GM12872 (cell line): ENCODE measurements around the gene CPEB4.

ENCODE experiments used
- TF ChIP-seq, protein P1 (sequence below): IDR thresholded peaks from 3 replicates; pipeline ENCODE4 v1.5.1; 2011; ENCODE audit warnings: low read depth, mild to moderate bottlenecking, low read length, moderate library complexity; ENCODE audit not compliant: insufficient read depth

CPEB4 gene

DNA sequence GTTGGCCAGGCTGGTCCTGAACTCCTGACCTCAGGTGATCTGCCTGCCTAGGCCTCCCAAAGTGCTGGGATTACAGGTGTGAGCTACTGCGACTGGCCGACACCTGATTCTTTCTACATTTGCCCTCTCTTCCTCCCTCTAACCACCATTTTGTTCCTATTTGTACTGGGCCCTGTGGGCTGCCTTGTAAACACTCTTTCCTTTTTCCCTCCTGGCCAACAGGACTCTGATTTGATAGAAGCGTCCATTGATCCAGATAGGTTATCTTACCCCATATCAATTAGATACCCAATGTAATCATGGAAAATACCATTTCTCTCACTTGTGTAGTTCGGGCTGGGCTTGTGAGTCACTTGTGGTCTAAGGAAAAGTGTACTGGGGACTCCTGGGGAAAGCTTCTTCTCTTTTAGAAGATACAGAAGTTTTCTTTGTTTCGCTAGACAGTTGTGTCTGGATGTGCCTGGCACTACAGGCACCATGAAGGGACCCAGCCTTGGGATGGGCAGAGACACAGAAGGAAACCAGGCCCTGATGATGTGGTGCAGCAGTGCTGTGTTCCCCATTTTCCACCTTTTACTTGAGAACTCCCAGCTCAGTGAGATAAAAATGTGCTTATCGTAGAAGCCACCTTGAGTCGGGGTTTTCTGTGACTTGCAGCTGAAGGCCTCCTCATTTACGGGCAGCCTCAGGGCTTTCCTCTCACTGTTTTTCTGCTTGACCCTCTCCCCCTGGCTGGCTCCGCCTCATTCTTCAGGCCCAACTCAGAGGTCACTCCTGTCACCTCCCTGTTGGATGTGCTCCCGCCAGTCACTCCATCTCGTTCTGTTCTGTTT lies 32.8 kb upstream of the CPEB4 start:
- TF ChIP-seq, protein P1, sequence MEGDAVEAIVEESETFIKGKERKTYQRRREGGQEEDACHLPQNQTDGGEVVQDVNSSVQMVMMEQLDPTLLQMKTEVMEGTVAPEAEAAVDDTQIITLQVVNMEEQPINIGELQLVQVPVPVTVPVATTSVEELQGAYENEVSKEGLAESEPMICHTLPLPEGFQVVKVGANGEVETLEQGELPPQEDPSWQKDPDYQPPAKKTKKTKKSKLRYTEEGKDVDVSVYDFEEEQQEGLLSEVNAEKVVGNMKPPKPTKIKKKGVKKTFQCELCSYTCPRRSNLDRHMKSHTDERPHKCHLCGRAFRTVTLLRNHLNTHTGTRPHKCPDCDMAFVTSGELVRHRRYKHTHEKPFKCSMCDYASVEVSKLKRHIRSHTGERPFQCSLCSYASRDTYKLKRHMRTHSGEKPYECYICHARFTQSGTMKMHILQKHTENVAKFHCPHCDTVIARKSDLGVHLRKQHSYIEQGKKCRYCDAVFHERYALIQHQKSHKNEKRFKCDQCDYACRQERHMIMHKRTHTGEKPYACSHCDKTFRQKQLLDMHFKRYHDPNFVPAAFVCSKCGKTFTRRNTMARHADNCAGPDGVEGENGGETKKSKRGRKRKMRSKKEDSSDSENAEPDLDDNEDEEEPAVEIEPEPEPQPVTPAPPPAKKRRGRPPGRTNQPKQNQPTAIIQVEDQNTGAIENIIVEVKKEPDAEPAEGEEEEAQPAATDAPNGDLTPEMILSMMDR, result no peak

DNA sequence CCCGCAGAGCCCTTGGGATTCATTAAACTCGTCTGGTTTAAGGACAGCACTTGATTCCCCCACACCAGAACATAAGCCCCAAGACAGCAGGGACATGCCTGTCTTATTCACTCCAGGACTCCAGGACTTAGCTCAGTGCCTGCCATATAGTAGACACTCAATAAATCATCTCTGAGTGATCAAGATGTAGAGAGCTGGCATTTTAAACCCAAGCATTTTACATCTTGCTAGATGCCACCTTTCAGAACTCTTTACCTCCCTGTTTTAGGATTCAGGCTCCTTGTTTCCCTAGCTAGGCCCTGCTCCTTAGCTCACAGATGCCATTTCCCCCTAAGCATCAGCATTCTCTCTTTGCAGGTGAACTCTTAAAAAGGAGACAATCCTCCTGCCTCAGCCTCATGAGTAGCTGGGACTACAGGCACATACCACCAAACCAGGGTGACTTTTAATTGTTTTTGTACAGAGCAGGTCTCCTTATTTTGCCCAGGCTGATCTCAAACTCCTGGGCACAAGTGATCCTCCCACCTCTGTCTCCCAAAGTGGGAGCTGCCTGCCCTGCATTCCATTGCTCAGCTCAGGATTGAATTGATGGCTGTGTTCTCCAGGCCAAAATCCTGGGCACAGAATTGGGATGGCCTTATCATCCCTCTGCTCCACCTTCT lies 32.0 kb upstream of the CPEB4 start:
- TF ChIP-seq, protein P1, result no peak

DNA sequence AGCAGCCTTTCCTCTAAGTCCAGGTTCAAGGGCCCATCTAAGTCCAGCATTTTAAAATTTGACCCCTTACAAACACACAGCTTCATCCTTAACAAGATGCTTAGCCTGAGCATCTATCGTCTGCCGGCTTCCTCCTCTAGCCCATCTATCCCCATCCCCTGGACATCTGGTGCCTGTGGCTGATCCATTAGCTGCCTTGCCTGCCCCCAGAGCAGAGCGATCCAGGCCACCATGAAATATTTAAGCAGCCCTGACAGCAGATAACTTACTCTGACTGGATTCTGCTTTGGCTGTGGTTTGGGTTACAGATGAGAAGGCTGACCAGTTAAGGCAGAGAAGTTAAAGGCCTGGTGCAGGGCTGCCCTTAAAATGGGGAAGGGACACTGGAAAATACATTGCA lies 30.9 kb upstream of the CPEB4 start:
- TF ChIP-seq, protein P1, result no peak

DNA sequence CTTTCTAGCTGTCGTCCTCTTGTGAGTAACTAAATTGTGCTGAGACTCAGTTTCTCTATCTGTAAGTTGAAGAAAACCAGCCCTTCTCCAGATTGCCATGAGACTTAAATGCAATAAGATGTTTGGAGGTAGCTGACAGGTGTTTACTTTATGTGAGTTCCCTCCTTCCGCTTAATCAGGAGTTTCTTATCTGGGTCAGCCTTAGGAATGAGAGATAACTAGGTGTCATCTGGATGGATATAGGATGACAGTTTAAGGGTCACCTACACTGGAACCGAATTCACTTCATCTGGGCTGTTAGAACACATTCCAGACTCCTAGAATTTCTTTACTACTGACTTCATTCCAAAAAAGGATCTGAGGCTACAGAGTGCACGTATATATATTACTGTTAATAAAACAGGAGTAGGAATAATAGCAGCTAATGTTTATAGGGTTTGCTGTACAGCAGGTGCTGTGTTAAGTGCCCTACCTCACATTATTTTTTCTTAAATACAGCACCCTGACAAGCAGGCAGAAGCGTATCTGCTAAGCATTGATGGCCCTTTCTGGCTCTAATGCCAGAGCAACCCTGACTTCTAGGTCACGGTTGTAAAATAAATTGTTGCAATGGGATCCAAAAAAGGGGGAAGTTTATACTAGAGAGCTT lies 30.0 kb upstream of the CPEB4 start:
- TF ChIP-seq, protein P1, result no peak

DNA sequence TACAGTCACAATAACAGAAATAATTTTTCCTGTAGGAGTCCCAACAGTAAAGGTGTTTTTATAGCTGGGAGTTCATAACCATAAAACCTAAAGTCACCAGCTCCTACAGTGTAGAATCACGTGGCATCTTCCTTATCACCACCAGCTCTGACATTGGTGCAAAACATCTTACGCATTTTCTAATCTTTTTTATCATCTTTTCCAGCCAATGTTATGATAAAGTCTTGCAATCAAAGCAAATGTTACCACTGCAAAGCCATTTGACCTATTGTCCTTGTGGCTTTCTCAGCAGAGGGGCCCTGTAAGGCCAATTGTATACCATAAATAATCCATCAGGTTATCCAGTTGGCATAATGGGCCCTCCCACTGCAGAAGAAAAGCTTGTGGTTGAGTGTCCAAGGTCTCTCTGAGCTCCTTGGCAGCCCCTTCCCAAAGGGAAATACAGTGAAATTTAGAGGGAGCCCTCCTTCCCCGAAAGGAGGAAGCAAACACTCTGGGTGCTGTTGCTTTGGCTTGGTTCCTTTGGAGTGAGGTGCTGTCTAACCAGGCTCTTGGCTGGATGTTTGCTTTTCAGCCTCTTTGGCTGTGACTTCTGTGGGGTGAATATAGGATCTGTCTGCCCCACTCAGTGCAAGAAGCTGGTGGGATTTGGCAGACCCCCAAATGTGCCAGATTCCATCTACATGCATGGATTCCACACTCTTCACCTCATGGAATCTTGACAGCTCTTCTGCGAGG lies 29.3 kb upstream of the CPEB4 start:
- TF ChIP-seq, protein P1, result no peak

DNA sequence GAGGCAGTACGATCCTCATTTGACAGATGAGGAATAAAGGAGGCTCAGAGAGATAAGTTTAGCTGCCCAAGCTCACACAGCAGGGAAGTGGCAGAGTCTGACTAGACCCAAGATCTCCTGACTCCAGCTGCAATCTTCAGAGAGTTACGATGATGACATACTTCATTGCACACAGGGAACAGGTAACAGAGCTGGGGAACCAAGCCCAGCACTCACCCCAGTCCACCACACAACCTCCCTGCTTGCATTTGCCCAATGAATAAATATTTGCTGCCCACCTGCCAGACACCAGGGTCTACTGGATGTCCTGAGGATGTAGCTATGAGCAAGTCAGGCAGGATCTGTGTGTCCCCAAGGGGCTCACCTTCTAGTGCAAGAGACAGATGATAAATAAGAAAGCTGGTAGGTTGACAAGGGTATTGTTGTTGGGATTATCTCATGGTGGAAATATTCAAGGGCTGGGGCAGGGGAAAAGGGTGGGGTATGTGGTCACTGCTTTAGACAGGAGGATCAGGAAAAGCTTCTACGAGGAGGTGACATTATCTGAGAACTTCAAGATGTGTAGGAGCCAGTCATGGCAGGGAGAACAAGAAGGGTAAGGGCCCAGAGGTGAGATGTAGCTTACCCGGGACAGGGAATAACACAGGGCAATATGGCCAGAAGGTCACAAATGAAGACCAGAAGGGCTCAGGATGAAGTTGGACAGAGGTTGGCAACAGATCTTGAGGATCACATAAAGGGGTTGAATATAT lies 28.6 kb upstream of the CPEB4 start:
- TF ChIP-seq, protein P1, result no peak

DNA sequence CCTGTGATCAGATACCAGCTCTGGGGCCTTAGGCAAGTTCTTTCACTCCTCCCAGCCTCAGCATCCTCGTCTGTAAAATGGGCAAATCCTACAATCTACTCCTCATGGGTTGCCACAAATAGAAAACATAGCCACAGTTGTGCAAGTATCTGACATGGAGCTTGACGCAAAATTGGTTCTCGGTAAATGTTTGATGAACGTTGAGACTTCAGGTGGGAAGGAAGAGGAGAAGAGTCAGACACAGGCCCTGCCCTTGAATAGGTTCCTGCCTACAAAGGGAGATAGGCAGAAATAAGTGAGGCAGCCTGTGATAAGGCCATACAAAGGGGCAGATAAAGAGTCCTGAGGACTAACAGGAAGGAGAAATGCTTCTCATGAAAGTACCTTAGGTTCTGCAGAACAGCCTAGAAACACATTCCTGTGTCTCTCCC lies 26.1 kb upstream of the CPEB4 start:
- TF ChIP-seq, protein P1, result no peak
